Prostate gland (tissue), 2 donors: ENCODE results near the gene DNTT. TPM values are rescaled to one million over a fixed set of nuclear protein-coding genes. Genes with fewer than 3 reads are reported as not detected.

Experiments
- DNase-seq: peaks from one replicate; pipeline ENCODE4 v3.0.0-alpha.2; 2019; ENCODE audit warnings: low spot score
- H3K27ac ChIP-seq, 2 donors: fragments of 200-600 bp; sonication (generic); 2 replicates each; pipeline ENCODE4 v1.5.1; 2017 to 2019
- H3K27me3 ChIP-seq: fragments of 200-600 bp; sonication (generic); replicated peaks from 2 replicates; pipeline ENCODE4 v1.5.1; 2019; ENCODE audit not compliant: insufficient read depth
- H3K36me3 ChIP-seq, 2 donors: fragments of 200-600 bp; sonication (generic); 1 replicate in 1 of 2; 2 replicates in 1 of 2; pipeline versions ENCODE4 v1.5.1 to v1.8.1; 2017 to 2019
- H3K4me1 ChIP-seq: fragments of 200-600 bp; sonication (generic); replicated peaks from 2 replicates; pipeline ENCODE4 v1.5.1; 2019
- H3K4me3 ChIP-seq, 2 donors: fragments of 200-600 bp; sonication (generic); 2 replicates each; pipeline ENCODE4 v1.5.1; 2017 to 2019
- H3K9me3 ChIP-seq: fragments of 200-600 bp; sonication (generic); 2 replicates; pipeline ENCODE4 v1.5.1; 2017
- CTCF ChIP-seq, 4 experiments: fragments of 200-600 bp in 2 of 4; fragments of 450-650 bp in 2 of 4; sonication (generic) in 2 of 4; IDR thresholded peaks; 1 replicate in 3 of 4; 2 replicates in 1 of 4; pipeline ENCODE4 v1.5.1; 2016 to 2019; ENCODE audit warnings: antibody characterized with exemption in 4 of 4, mild to moderate bottlenecking in 2 of 4, moderate library complexity in 2 of 4
- POLR2A ChIP-seq: fragments of 450-650 bp; IDR thresholded peaks from one replicate; pipeline ENCODE4 v1.6.1; 2016; ENCODE audit warnings: antibody characterized with exemption, mild to moderate bottlenecking
- POLR2AphosphoS5 ChIP-seq: sonication (generic); formaldehyde crosslinking; IDR thresholded peaks from one replicate; pipeline ENCODE4 v1.6.1; 2017; ENCODE audit warnings: antibody characterized with exemption
- WGBS: methylation state at CpG from one replicate; pipeline ENCODE4 v1.1.5; 2018; 5-methylcytosine and 5-hydroxymethylcytosine counted together
- intact Hi-C: fragments of 100-400 bp; cut with DNase I; formaldehyde crosslinking; loops from one replicate; pipeline ENCODE4 v1.14.2; 2022
- total RNA-seq, 2 donors: library from RNA; depleted of rRNA; stranded (reverse); fragments of >200 nt; gene quantifications; one replicate each; pipeline ENCODE4 v1.1.0, GENCODE V29; 2016

Gene DNTT
- total RNA-seq, 2 donors from 2014 or later, result not detected

- WGBS, result 93% methylated on average over 4 of the region's 4 CpGs
- H3K27ac ChIP-seq, result no peak overlapping the region
- no peak for DNase-seq
- H3K4me3 ChIP-seq, result no peak overlapping the region
- H3K4me1 ChIP-seq, result no peaks in the 10 kb centered on the region
- H3K9me3 ChIP-seq, result no peaks in the 10 kb centered on the region
- H3K27me3 ChIP-seq, result no peaks in the 10 kb centered on the region
- H3K36me3 ChIP-seq, result no peaks in the 10 kb centered on the region
- TF ChIP-seq POLR2AphosphoS5 (no peak), POLR2A (no peak), CTCF (IDR thresholded peaks at IDR 0.05) (no peak)
- intact Hi-C loops, result no loop called here
These were observed 39.3 kb upstream of the DNTT start for GRCh38 chr10:96264938-96265337.

- no peaks in the 10 kb centered on the region for H3K27me3 ChIP-seq
- no peaks in the 10 kb centered on the region for H3K4me1 ChIP-seq
- WGBS, result 73% methylated on average over 6 of the region's 6 CpGs
- no peak for DNase-seq
- TF ChIP-seq POLR2A, result no peak
- TF ChIP-seq CTCF (IDR thresholded peaks at IDR 0.05), result no peak
- no peak for TF ChIP-seq POLR2AphosphoS5
- H3K9me3 ChIP-seq, result no peaks in the 10 kb centered on the region
- H3K27ac ChIP-seq, result no peak overlapping the region
- no peak overlapping the region for H3K4me3 ChIP-seq
- intact Hi-C loops, result no loop called here
- H3K36me3 ChIP-seq, result no peaks in the 10 kb centered on the region
These were observed 38.0 kb upstream of the DNTT start for GRCh38 chr10:96266118-96266770.

GRCh38 chr10:96267234-96267705, 37.0 kb upstream of the DNTT start:
- Histone ChIP-seq H3K4me3 (no peak overlapping the region), H3K27ac (no peak overlapping the region), H3K9me3 (no peaks in the 10 kb centered on the region), H3K4me1 (no peaks in the 10 kb centered on the region), H3K27me3 (no peaks in the 10 kb centered on the region), H3K36me3 (no peaks in the 10 kb centered on the region)
- TF ChIP-seq POLR2AphosphoS5, result no peak
- TF ChIP-seq CTCF (IDR thresholded peaks at IDR 0.05), result no peak
- no peak for TF ChIP-seq POLR2A
- intact Hi-C loops, result no loop called here
- DNase-seq, result no peak
- 80% methylated on average over 4 of the region's 4 CpGs for WGBS

GRCh38 chr10:96268341-96268909, 35.8 kb upstream of the DNTT start:
- Histone ChIP-seq H3K27ac (no peak overlapping the region), H3K9me3 (no peaks in the 10 kb centered on the region), H3K4me3 (no peak overlapping the region), H3K27me3 (no peaks in the 10 kb centered on the region), H3K4me1 (peaks cover 4% of the 10 kb centered on the region), H3K36me3 (no peaks in the 10 kb centered on the region)
- no peak for TF ChIP-seq POLR2A
- no peak for TF ChIP-seq CTCF (IDR thresholded peaks at IDR 0.05)
- intact Hi-C loops, result no loop called here
- DNase-seq, result no peak
- 63% methylated on average over 2 of the region's 2 CpGs for WGBS
